IPS DF 19.7 (cell line): ENCODE data around the gene RECQL5.
A peak's percentile ranks its signal among the peaks of the same experiment; 100 is the strongest.
"Not testable (repeated sequence)": the region's sequence is repeated elsewhere in the genome, so short reads cannot be mapped to it uniquely, and the experiment has no call there.

ENCODE experiments used
- DNase-seq: peaks from one replicate; pipeline ENCODE4 v3.0.0-alpha.2; 2013; ENCODE audit warnings: low read depth, low spot score

The RECQL5 gene

DNA sequence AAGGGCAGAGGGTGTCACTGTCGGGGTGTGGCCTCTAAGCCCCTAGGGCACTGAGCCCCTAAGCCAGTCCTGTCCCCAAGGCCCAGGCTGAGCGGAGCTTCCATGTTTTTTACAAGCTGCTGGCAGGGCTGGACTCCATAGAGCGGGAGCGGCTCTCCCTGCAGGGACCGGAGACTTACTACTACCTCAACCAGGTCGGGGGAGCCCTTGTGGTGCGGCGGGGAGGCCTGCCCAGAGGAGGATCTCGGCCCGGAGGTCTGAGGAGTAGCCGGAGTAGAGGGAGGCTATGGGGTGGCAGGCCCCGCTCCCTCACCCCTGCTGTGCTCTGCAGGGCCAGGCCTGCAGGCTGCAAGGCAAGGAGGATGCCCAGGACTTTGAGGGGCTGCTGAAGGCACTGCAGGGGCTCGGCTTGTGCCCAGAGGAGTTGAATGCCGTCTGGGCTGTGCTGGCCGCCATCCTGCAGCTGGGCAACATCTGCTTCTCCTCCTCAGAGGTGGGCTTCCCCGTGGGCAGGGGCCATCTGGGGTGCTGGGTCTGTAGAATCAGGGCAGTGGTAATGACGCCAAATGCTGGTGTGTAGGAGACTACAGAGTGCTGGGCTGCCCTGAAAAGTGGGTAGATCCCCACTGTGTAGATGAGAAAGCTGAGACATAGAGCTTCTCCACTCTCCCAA lies 74.5 kb downstream of the RECQL5 start:
- no peak for DNase-seq

DNA sequence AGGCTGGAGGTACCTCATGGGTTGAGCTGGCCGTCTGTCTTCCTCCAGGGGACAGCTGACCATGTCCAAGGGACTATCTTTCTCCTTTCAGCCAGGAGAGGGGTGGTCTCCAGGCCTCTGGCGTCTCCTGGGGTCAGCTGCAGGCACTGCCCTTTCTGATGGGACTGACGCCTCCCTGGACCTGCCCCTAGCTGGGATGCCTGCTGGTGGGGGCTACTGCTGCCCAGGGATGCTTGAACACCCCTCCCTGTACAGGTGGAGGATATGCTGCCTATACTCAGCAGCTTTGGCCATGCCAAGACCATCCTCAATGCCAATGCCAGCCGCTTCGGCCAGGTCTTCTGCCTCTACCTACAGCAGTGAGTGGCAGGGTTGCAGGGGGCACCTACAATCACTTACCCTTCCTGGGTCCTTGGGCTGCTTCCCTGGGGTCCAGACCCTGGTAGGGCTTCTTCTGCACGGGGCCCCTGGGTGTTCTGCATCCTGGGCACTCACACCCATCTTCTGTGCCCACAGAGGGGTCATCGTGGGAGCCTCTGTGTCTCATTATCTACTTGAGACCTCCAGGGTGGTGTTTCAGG lies 75.1 kb downstream of the RECQL5 start:
- no peak for DNase-seq

DNA sequence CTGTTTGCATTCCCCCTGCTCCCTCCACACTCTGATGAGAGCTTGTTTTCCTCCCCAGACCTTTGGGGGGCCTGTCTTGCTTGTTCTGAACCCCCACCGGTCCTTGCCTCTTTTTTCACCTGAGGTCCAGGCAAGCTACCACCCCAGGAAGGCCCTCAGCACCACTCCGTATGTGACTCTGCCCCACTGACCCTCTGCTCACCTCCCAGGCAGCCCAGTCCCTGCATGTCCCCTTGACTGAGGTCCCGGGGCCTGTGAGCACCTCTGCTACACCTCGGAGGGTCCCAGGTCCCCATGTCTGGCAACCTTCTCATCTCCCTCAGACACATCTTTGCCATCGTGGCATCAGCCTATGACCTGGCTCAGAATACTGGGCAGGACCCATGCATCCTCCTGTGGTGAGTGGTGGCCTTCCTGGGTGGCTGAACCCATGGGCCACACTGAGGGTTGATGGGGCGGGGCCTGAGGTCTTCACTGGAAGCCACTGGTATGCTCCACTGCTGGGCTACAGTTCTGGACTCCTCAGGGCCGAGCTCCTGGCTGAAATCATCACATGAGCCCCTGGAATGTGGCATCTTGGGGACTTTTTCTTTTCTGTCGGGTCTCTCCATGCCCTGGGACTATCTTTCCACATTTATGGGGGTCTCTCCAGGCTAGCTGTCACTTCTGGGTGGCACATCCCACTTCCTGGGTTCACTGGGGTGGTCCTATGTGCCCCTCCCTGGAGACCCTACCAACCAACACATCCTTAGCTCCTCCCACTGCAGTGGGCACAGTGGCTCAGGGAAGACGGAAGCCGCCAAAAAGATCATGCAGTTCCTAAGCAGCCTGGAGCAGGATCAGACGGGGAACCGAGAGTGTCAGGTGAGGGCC lies 75.9 kb downstream of the RECQL5 start:
- DNase-seq, result no peak

DNA sequence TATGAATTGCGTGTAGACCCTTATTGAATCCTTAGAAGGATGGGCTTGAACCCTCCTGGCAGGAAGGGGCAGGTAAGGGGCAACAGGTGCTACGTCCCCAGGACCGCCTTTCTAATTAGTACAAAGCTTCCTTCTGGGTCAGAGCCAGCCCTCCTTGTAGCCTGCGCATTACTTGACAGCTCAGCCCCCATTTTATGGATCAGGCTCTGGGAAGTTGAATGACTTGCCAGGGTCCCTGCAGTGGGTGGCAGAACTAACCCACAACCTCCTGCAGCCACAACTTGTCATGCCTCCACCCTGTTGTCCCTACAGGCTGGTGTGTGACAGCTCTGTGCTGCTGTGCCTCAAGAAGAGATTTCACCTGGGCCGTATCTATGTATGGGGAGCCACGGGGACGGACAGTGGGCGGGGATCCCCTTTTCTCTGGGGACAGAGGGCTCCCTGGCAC lies 76.6 kb downstream of the RECQL5 start:
- DNase-seq, result no peak

DNA sequence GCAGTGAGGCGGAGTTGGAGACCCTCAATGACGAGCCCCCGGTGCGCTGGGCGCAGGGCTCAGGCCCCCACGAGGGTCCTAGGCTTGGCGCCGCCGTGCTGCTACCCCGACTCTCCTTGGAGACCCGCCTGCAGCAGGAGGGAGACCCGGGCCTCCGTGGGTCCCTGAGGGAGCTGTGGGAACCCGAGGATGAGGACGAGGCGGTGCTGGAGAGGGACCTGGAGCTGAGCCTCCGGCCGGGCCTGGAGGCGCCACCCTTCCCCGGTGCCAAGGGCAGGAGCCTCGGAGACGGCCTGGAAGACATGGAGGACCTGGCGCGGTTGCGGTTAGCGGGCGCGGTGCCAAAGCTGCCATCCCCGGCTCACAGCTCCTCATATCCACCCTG lies 77.0 kb downstream of the RECQL5 start:
- DNase-seq, result no peak

DNA sequence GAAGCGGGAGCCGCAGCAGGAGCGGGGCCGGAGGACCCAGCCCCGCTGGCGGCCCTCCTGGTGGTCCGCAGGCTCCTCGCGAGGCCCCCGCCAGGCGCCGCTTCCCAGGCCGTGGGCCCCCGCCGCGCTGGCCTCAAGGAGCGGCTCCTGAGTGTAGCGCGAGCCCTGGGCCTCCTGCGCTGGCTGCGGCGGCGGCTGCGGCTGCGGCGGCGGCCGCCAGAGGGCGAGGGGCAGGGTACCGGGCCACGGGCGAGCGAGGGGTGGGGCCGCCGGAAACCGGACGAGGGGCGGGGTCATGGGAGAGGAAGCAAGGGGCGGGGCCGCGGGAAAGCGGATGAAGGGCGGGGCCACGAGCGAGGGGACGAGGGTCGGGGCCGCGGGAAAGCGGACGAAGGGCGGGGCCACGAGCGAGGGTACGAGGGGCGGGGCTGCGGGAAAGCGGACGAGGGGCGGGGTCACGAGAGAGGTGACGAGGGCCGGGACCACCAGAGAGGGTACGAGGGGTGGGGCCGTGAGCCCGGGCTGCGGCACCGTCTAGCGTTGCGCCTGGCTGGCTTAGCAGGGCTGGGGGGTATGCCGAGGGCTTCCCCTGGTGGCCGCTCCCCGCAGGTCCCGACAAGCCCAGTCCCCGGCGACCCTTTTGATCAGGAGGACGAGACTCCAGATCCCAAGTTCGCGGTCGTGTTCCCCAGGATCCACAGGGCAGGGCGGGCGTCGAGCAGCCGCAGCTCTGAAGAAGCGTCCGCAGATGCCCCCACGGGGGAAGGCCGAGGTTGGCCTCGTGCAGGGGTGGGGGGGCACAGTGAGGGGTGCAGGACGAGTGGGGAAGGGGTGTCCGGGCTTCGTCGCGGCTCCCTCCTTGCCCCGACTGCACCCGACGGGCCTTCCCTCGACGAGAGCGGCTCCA lies 77.7 kb downstream of the RECQL5 start:
- peak; percentile 17 for DNase-seq

DNA sequence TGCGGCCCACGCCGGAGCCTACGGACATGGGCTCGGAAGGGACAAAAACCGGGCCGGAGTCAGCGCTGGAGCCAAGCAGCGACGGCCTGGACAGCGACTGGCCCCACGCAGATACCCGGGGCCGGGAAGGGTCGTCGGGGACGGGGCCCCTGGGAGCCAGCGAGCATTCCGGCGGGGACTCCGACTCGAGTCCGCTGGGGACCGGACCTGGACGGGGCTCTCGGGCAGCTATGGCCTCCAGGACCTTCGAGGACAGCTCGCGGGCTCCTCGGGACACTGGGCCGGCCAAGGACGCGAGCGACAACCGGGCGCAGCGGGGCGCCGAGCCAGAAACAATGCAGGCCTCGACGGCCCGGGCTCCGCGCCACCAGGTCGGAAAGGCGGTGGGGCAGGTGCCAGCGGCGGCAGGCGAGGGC lies 78.3 kb downstream of the RECQL5 start:
- no peak for DNase-seq

DNA sequence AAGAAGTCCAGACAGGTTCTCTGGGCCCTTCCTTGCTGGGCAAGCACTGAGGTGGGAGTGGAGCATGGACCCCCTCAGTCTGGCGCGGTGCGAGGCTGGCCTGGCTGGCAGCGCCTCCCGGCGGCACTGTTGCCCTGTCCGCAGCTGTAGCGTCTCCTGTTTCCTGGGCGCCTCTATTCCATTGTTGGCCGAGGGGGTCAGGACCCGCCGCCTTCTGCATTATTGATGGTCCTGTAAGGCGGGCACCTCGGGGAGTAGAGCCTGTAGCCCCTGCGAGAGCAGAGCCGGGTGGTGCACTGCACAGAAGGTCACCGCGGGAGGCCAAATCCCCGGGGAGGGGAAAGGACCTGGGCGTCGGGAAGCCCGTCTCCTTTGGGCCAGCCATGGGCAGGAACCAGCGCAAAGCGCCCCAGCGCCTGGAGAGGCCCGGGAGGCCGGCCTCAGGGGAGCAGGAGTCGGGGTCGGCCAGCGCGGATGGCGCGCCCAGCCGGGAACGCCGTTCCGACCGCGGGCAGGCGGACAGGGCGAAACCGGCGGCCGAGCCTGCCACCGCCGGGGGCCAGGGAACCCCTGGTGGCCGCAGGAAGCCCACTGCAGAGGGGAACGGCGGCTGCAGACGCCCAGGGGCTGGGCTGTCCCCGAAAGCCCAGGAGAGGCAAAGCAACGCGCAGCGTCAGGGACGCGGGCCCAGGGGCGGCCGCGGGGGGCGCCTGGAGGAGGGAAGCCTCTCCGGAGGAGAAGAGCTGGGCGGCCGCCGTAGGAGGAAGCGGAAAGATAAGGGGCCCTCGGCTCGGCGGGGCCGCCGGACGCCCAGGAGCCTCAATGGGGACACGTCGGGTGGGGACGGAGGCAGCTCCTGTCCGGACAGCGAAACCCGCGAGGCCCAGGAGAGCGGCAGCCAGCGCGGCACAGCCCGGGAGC lies 79.0 kb downstream of the RECQL5 start, which contains the start of gene MYO15B:
Gene MYO15B, plus strand, starts transcription at position 126 of the 921 bp plus-strand sequence. Its CDS starts 258 bp downstream, at position 384.
- no peak for DNase-seq

DNA sequence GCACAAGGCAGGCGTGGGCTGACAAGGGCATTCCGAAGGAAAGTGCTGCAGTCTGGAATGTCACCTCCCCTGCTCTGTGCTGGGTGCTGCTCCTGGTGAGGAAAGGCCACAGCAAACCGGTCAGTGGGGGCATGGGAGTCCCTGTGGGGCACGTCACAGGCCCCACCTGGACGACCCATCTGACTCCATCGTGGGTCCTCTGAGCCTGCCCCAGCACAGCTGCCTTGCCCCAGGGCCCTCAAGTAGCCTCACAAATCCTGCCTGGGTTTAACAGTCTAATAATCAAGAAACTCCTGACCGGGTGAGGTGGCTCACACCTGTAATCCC lies 82.1 kb downstream of the RECQL5 start:
- DNase-seq, result no peak

DNA sequence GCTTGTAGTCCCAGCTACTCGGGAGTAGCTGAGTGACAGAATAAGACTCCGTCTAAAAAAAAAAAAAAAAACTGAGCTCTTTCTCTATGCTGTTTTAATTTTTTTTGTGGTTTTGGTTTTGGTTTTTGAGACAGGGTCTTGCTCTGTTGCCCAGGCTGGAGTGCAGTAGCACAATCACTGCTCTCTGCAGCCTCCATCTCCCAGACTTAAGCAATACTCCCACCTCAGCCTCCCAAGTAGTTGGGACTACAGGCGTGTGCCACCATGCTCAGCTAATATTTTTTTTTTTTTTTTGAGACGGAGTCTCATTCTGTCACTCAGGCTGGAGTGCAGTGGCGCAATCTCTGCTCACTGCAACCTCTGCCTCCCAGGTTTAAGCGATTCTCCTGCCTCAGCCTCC lies 83.8 kb downstream of the RECQL5 start:
- DNase-seq, result not testable (repeated sequence)

DNA sequence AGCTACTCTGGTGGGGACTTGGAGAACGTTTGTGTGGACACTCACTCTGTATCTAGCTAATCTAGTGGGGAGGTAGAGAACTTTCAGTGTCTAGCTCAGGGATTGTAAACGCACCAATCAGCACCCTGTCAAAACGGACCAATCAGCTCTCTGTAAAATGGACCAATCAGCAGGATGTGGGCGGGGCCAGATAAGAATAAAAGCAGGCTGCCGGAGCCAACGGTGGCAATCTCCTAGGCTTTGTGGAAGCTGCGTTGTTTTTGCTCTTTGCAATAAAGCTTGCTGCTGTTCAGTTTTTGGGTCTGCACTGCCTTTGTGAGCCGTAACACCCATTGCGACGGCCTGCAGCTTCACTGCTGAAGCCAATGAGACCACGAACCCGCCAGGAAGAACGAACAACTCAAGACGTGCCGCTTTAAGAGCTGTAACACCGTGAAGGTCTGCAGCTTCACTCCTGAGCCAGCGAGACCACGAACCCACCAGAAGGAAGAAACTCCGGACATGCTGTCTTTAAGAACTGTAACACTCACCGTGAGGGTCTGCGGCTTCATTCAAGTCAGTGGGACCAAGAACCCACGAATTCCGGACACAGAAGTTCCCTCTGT lies 85.7 kb downstream of the RECQL5 start:
- DNase-seq, result not testable (repeated sequence)
